Endothelial cell of umbilical vein (primary cell): ENCODE measurements around the gene FEZF2. TPM values are rescaled to one million over a fixed set of nuclear protein-coding genes. Genes with fewer than 3 reads are reported as not detected.

Source experiments
- BruUV-seq: library from RNA; stranded (reverse); fragments of 400-500 nt; replicated peaks from 2 replicates; lab custom pipeline; 2021; lab: Mats Ljungman, UMichigan
- CTCF ChIA-PET: fragments of 300-600, 350-600 bp; sonication (Branson Sonifier 250); formaldehyde crosslinking; loops from one replicate; lab custom pipeline; 2021; ENCODE audit warnings: antibody characterized with exemption, inconsistent platforms; lab: Charles Lee
- POLR2A ChIA-PET: fragments of 300-600, 350-600 bp; sonication (Branson Sonifier 250); formaldehyde crosslinking; loops from one replicate; lab custom pipeline; 2021; ENCODE audit warnings: antibody characterized with exemption, inconsistent platforms; lab: Charles Lee
- DNase-seq: peaks from one replicate; pipeline ENCODE4 v3.0.0-alpha.2; 2011; ENCODE audit warnings: low read depth, low spot score
- FAIRE-seq: peaks from 2 replicates; lab custom pipeline; 2011; peaks lifted over from hg19 to GRCh38; lab: Jason Lieb, UNC
- H2AFZ ChIP-seq: 2 replicates; pipeline ENCODE4 v1.6.0; 2012; ENCODE audit warnings: low read depth, low read length, control low read depth, inconsistent platforms
- H3K27ac ChIP-seq: 2 replicates; pipeline ENCODE4 v1.5.1; 2011; ENCODE audit warnings: low read depth, mild to moderate bottlenecking, control low read depth, low read length, moderate library complexity; ENCODE audit not compliant: insufficient read depth
- H3K27me3 ChIP-seq, 2 experiments: 2 replicates each; pipeline versions ENCODE4 v1.6.0 to v1.6.1; 2011; ENCODE audit warnings: low read length in 2 of 2, mixed read lengths in 1 of 2; ENCODE audit not compliant: control insufficient read depth in 2 of 2, insufficient read depth in 2 of 2
- H3K36me3 ChIP-seq, 2 experiments: 2 replicates in 1 of 2; 3 replicates in 1 of 2; pipeline ENCODE4 v1.5.1; 2011; ENCODE audit warnings: low read length in 2 of 2, mild to moderate bottlenecking in 1 of 2, moderate library complexity in 1 of 2; ENCODE audit not compliant: control insufficient read depth in 2 of 2, insufficient read depth in 2 of 2; ENCODE audit errors: extremely low read depth in 1 of 2
- H3K4me1 ChIP-seq: 3 replicates; pipeline ENCODE4 v1.5.1; 2011; ENCODE audit warnings: mild to moderate bottlenecking, low read length; ENCODE audit not compliant: control insufficient read depth, insufficient read depth; ENCODE audit errors: extremely low read depth
- H3K4me2 ChIP-seq: 2 replicates; pipeline ENCODE4 v1.6.1; 2011; ENCODE audit warnings: low read length, control low read depth, mixed read lengths; ENCODE audit not compliant: insufficient read depth
- H3K4me3 ChIP-seq, 3 experiments: fragments of 200-600 bp in 1 of 3; sonication (generic), shearing (Covaris generic) in 1 of 3; replicated peaks in 1 of 3; 2 replicates each; pipeline ENCODE4 v1.5.1; 2011 to 2016; ENCODE audit warnings: control low read depth in 3 of 3, low read length in 3 of 3, mild to moderate bottlenecking in 2 of 3, inconsistent platforms in 1 of 3, low read depth in 1 of 3, moderate library complexity in 1 of 3; ENCODE audit not compliant: insufficient read depth in 1 of 3
- H3K79me2 ChIP-seq: 2 replicates; pipeline ENCODE4 v1.6.0; 2012; ENCODE audit warnings: low read length, inconsistent platforms; ENCODE audit not compliant: control insufficient read depth, insufficient read depth
- H3K9ac ChIP-seq: replicated peaks from 2 replicates; pipeline ENCODE3; 2011; ENCODE audit warnings: low read length, control low read depth; ENCODE audit not compliant: insufficient read depth; ENCODE audit errors: extremely low read depth
- H3K9me1 ChIP-seq: replicated peaks from 3 replicates; pipeline ENCODE4 v1.6.0; 2011; ENCODE audit warnings: mild to moderate bottlenecking, low read length; ENCODE audit not compliant: control insufficient read depth, insufficient read depth; ENCODE audit errors: extremely low read depth
- H3K9me3 ChIP-seq: replicated peaks from 2 replicates; pipeline ENCODE4 v1.5.1; 2012; ENCODE audit warnings: low read length, inconsistent platforms; ENCODE audit not compliant: control insufficient read depth, insufficient read depth
- H4K20me1 ChIP-seq: replicated peaks from 2 replicates; pipeline ENCODE3; 2011; ENCODE audit warnings: mild to moderate bottlenecking, low read length; ENCODE audit not compliant: control insufficient read depth, insufficient read depth; ENCODE audit errors: extremely low read depth
- CTCF ChIP-seq, 2 donors: IDR thresholded peaks; 1 replicate in 1 of 2; 2 replicates in 1 of 2; pipeline ENCODE4 v1.5.1; 2011; ENCODE audit warnings: low read length in 2 of 2, mild to moderate bottlenecking in 2 of 2, moderate library complexity in 2 of 2, control low read depth in 1 of 2, inconsistent platforms in 1 of 2, low read depth in 1 of 2; ENCODE audit not compliant: insufficient read depth in 1 of 2; ENCODE audit errors: extremely low read depth in 1 of 2
- EZH2 ChIP-seq: IDR thresholded peaks from 2 replicates; pipeline ENCODE4 v1.6.1; 2012; ENCODE audit warnings: borderline replicate concordance, low read depth, mild to moderate bottlenecking, moderate library complexity, low read length, inconsistent platforms; ENCODE audit not compliant: severe bottlenecking
- FOS ChIP-seq: IDR thresholded peaks from 2 replicates; pipeline ENCODE4 v1.6.1; 2011; ENCODE audit warnings: mild to moderate bottlenecking, low read length, moderate library complexity, borderline replicate concordance; ENCODE audit not compliant: insufficient read depth
- GATA2 ChIP-seq: IDR thresholded peaks from 2 replicates; pipeline ENCODE4 v1.7.0; 2011; ENCODE audit warnings: low read depth, mild to moderate bottlenecking, moderate library complexity, mixed read lengths, low read length; ENCODE audit not compliant: insufficient read length, insufficient read depth
- JUN ChIP-seq: IDR thresholded peaks from 2 replicates; pipeline ENCODE4 v1.6.1; 2011; ENCODE audit warnings: borderline replicate concordance, low read depth; ENCODE audit not compliant: insufficient read length, insufficient read depth
- MAX ChIP-seq: IDR thresholded peaks from 2 replicates; pipeline ENCODE4 v1.6.1; 2011; ENCODE audit not compliant: insufficient read depth, insufficient read length
- MYC ChIP-seq: IDR thresholded peaks from one replicate; pipeline ENCODE4 v1.6.1; 2011; ENCODE audit warnings: mild to moderate bottlenecking, low read depth, low read length
- POLR2A ChIP-seq: IDR thresholded peaks from 2 replicates; pipeline ENCODE4 v1.6.1; 2012; ENCODE audit warnings: low read depth, mild to moderate bottlenecking, control low read depth, low read length
- POLR2AphosphoS5 ChIP-seq: IDR thresholded peaks from 2 replicates; pipeline ENCODE4 v1.6.1; 2012; ENCODE audit warnings: low read depth, mild to moderate bottlenecking, control low read depth, low read length, moderate library complexity; ENCODE audit not compliant: insufficient read depth
- dilution Hi-C: fragments of 300-500 bp; cut with MboI; formaldehyde crosslinking; loops from one replicate; pipeline ENCODE4 v1.15.0; 2019; ENCODE audit warnings: low sequenced_read_pairs; ENCODE audit not compliant: extremely low pct_ligation_motif_present
- intact Hi-C: fragments of 100-400 bp; cut with micrococcal nuclease; formaldehyde crosslinking; loops from one replicate; pipeline ENCODE4 v1.10.0; 2022
- polyA plus RNA-seq, 4 experiments: library from polyadenylated mRNA; depleted of rRNA in 3 of 4; stranded (reverse) in 3 of 4; unstranded in 1 of 4; fragments of >200 nt; gene quantifications; 2 replicates each; pipeline versions ENCODE4 v1.2.1 to v1.2.3, GENCODE V29; 2011 to 2012; ENCODE audit warnings: missing spikeins in 1 of 4
- total RNA-seq: library from RNA; stranded (reverse); gene quantifications from 2 replicates; pipeline ENCODE4 v1.2.3, GENCODE V29; 2021

Gene FEZF2
- total and polyA plus RNA-seq, 2 donors (not counting 3 experiments of a cell fraction or from before 2014, with no cell fraction given): not detected

- no peak for TF ChIP-seq POLR2AphosphoS5
- no peak for TF ChIP-seq MAX
- no peak for TF ChIP-seq MYC
- no peak for TF ChIP-seq CTCF (IDR thresholded peaks at IDR 0.05; ENCODE audit: extremely low read depth in 1 of 2, insufficient read depth in 1 of 2, low read depth in 1 of 2, low read length in 2 of 2)
- no peak for TF ChIP-seq EZH2
- no peak for TF ChIP-seq GATA2
- TF ChIP-seq FOS: no peak
- no peak for TF ChIP-seq POLR2A
- no peak for TF ChIP-seq JUN
- ChIA-PET CTCF (no interaction called here), POLR2A (interaction anchor here (0.7 kb wide), 1 partner anchor 24 kb away, joined by 3 read pairs; no protein-coding TSS in a partner anchor)
- FAIRE-seq (no peak), DNase-seq (no peak)
- H3K79me2 ChIP-seq: no peaks in the 10 kb centered on the region
- no peaks in the 10 kb centered on the region for H4K20me1 ChIP-seq
- no TSS peak for BruUV-seq
- no peak overlapping the region for H3K9ac ChIP-seq
- no peaks in the 10 kb centered on the region for H3K27me3 ChIP-seq
- H3K36me3 ChIP-seq: no peaks in the 10 kb centered on the region
- no peak overlapping the region for H2AFZ ChIP-seq
- no peak overlapping the region for H3K27ac ChIP-seq
- no peak overlapping the region for H3K4me2 ChIP-seq
- H3K9me3 ChIP-seq: no peaks in the 10 kb centered on the region
- H3K9me1 ChIP-seq: no peaks in the 10 kb centered on the region
- no peaks in the 10 kb centered on the region for H3K4me1 ChIP-seq
- intact Hi-C loops (no loop called here), dilution Hi-C loops (no loop called here)
- H3K4me3 ChIP-seq: no peak overlapping the region
Observed at GRCh38 chr3:62325896-62326295, 47.5 kb downstream of the FEZF2 start.
